Measurements from ENCODE around the gene METTL16.
"Not testable (repeated sequence)": the region's sequence is repeated elsewhere in the genome, so short reads cannot be mapped to it uniquely, and the experiment has no call there.

METTL16 gene

GRCh38 chr17:2547176-2547575, 35.5 kb upstream of the METTL16 start:
- Mint-ChIP-seq H3K9me3 (peaks cover 8% of the 10 kb centered on the region), H3K36me3 (ENCODE audit: low read depth) (no peaks in the 10 kb centered on the region), H3K4me3 (no peak overlapping the region), H3K27me3 (ENCODE audit: low read depth, poor library complexity) (peaks cover 6% of the 10 kb centered on the region), H3K27ac (no peak overlapping the region), H3K4me1 (peaks cover 24% of the 10 kb centered on the region)
- no peak for DNase-seq
- TF ChIP-seq CTCF (IDR thresholded peaks at IDR 0.05), result no peak

GRCh38 chr17:2545393-2545792, 33.7 kb upstream of the METTL16 start:
- Mint-ChIP-seq H3K4me3 (no peak overlapping the region), H3K27ac (peak overlapping the region; percentile 60), H3K27me3 (ENCODE audit: low read depth, poor library complexity) (peaks cover 13% of the 10 kb centered on the region), H3K9me3 (peaks cover 8% of the 10 kb centered on the region), H3K4me1 (peaks cover 28% of the 10 kb centered on the region), H3K36me3 (ENCODE audit: low read depth) (no peaks in the 10 kb centered on the region)
- TF ChIP-seq CTCF (IDR thresholded peaks at IDR 0.05), result no peak
- no peak for DNase-seq

GRCh38 chr17:2542456-2542855, 30.8 kb upstream of the METTL16 start:
- Mint-ChIP-seq H3K4me1 (peaks cover 28% of the 10 kb centered on the region), H3K4me3 (no peak overlapping the region), H3K9me3 (peaks cover 2% of the 10 kb centered on the region), H3K27ac (no peak overlapping the region), H3K27me3 (ENCODE audit: low read depth, poor library complexity) (peaks cover 13% of the 10 kb centered on the region), H3K36me3 (ENCODE audit: low read depth) (no peaks in the 10 kb centered on the region)
- no peak for DNase-seq
- no peak for TF ChIP-seq CTCF (IDR thresholded peaks at IDR 0.05)

- H3K27me3 Mint-ChIP-seq (ENCODE audit: low read depth, poor library complexity), result peaks cover 13% of the 10 kb centered on the region
- H3K4me1 Mint-ChIP-seq, result peaks cover 28% of the 10 kb centered on the region
- H3K4me3 Mint-ChIP-seq, result no peak overlapping the region
- no peaks in the 10 kb centered on the region for H3K36me3 Mint-ChIP-seq (ENCODE audit: low read depth)
- TF ChIP-seq CTCF (IDR thresholded peaks at IDR 0.05), result no peak
- H3K27ac Mint-ChIP-seq, result no peak overlapping the region
- H3K9me3 Mint-ChIP-seq, result no peaks in the 10 kb centered on the region
- no peak for DNase-seq
Measured at GRCh38 chr17:2542056-2542455, 30.4 kb upstream of the METTL16 start.

- H3K4me1 Mint-ChIP-seq, result peaks cover 32% of the 10 kb centered on the region
- not testable (repeated sequence) for H3K4me3 Mint-ChIP-seq; H3K27me3 Mint-ChIP-seq (ENCODE audit: low read depth, poor library complexity); H3K27ac Mint-ChIP-seq; DNase-seq; H3K9me3 Mint-ChIP-seq; H3K36me3 Mint-ChIP-seq (ENCODE audit: low read depth)
Measured at GRCh38 chr17:2537579-2537978, 25.9 kb upstream of the METTL16 start.

- TF ChIP-seq CTCF (IDR thresholded peaks at IDR 0.05), result no peak
- no peak for DNase-seq
- H3K4me3 Mint-ChIP-seq, result no peak overlapping the region
- no peaks in the 10 kb centered on the region for H3K36me3 Mint-ChIP-seq (ENCODE audit: low read depth)
- H3K9me3 Mint-ChIP-seq, result peaks cover 6% of the 10 kb centered on the region
- peaks cover 20% of the 10 kb centered on the region for H3K4me1 Mint-ChIP-seq
- H3K27ac Mint-ChIP-seq, result no peak overlapping the region
- H3K27me3 Mint-ChIP-seq (ENCODE audit: low read depth, poor library complexity), result no peaks in the 10 kb centered on the region
Measured at GRCh38 chr17:2532146-2532720, 20.5 kb upstream of the METTL16 start.

GRCh38 chr17:2531243-2531954, 19.7 kb upstream of the METTL16 start:
- not testable (repeated sequence) for H3K4me3 Mint-ChIP-seq; DNase-seq; H3K36me3 Mint-ChIP-seq (ENCODE audit: low read depth); H3K9me3 Mint-ChIP-seq; H3K27me3 Mint-ChIP-seq (ENCODE audit: low read depth, poor library complexity)
- Mint-ChIP-seq H3K4me1 (peaks cover 20% of the 10 kb centered on the region), H3K27ac (peak overlapping the region; percentile 92)

- H3K27me3 Mint-ChIP-seq (ENCODE audit: low read depth, poor library complexity); H3K4me3 Mint-ChIP-seq; H3K27ac Mint-ChIP-seq; H3K4me1 Mint-ChIP-seq; H3K36me3 Mint-ChIP-seq (ENCODE audit: low read depth); DNase-seq; H3K9me3 Mint-ChIP-seq: not testable (repeated sequence)
Measured at GRCh38 chr17:2521775-2522410, 10.2 kb upstream of the METTL16 start.

All from nephron progenitor cell (in vitro differentiated cells).